Measurements from ENCODE around the gene HOXD1. TPM values are rescaled to one million over a fixed set of nuclear protein-coding genes. Genes with fewer than 3 reads are reported as not detected.

Gene HOXD1
- total RNA-seq, 1 donor from 2014 or later, result not detected

DNA sequence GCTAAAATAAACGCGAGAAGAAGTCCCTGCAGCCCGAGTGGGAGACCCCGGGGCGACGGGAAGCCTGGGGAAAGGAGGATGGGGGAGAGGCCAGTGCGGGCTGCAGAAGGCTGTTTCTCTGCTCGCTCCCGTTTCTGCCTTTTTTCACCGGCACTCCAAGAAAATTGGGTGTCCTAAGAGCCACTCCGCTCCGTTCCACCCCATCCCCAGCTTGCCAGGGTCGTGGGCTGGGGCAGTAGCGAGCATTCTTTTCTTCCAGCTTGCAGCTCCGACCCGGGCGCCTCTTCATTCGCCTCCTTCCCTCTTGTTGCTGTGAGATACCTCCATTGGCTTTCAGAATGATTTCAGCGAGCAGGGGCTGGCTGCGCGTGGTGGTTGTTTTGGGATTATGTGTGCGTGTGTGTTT lies 30.3 kb upstream of the HOXD1 start:
- H3K9me3 Mint-ChIP-seq (ENCODE audit: unreplicated experiment), result peaks cover 10% of the 10 kb centered on the region
- peak overlapping the region; percentile 17 for H3K4me3 Mint-ChIP-seq (ENCODE audit: unreplicated experiment)
- DNase-seq, result peak; percentile 27
- H3K4me1 Mint-ChIP-seq (ENCODE audit: low read depth, unreplicated experiment), result no peaks in the 10 kb centered on the region
- no peak for TF ChIP-seq CTCF (IDR thresholded peaks at IDR 0.05; ENCODE audit: partially characterized antibody, unreplicated experiment)
- H3K27ac Mint-ChIP-seq (ENCODE audit: unreplicated experiment), result no peak overlapping the region
- H3K36me3 Mint-ChIP-seq (ENCODE audit: unreplicated experiment), result no peaks in the 10 kb centered on the region
- H3K27me3 Mint-ChIP-seq (ENCODE audit: unreplicated experiment), result peaks cover 37% of the 10 kb centered on the region

- Mint-ChIP-seq H3K27me3 (ENCODE audit: unreplicated experiment) (peaks cover 41% of the 10 kb centered on the region), H3K9me3 (ENCODE audit: unreplicated experiment) (peaks cover 13% of the 10 kb centered on the region), H3K4me1 (ENCODE audit: low read depth, unreplicated experiment) (no peaks in the 10 kb centered on the region), H3K36me3 (ENCODE audit: unreplicated experiment) (peaks cover under 1% of the 10 kb centered on the region), H3K4me3 (ENCODE audit: unreplicated experiment) (no peak overlapping the region), H3K27ac (ENCODE audit: unreplicated experiment) (no peak overlapping the region)
- no peak for DNase-seq
- no peak for TF ChIP-seq CTCF (IDR thresholded peaks at IDR 0.05; ENCODE audit: partially characterized antibody, unreplicated experiment)
Measured at GRCh38 chr2:176158855-176159662, 29.4 kb upstream of the HOXD1 start.

DNA sequence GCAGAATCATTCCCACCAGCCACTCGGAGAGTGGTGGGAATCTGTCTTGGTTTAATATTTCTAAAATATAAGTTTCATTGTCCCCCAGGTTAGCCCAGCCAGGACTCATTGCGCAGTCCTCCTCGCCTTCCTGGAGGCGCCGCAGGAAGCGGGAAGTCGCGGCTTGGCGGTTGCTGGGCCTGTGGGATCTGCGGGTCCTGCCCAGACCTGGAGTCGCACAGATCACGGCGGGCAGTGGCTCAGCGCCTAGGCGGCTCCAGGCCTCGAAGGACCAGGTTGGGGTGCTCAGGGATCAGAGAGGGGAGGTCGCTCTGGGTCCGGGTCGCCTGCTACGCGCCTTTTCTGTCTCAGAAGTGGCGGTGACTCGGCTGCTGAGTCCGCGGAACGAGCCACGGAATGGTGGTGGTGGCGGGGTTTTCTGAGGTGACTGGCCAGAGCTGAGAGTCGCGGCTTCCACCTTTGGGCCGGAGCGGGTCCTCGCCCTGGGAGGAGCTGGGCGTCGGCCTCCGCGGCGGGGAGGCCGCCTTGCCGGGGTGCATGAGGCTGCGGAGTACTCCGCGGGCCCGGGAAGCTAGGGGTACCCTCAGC lies 28.7 kb upstream of the HOXD1 start:
- H3K27ac Mint-ChIP-seq (ENCODE audit: unreplicated experiment), result no peak overlapping the region
- peaks cover 43% of the 10 kb centered on the region for H3K27me3 Mint-ChIP-seq (ENCODE audit: unreplicated experiment)
- TF ChIP-seq CTCF (IDR thresholded peaks at IDR 0.05; ENCODE audit: partially characterized antibody, unreplicated experiment), result no peak
- DNase-seq, result peak; percentile 43
- no peak overlapping the region for H3K4me3 Mint-ChIP-seq (ENCODE audit: unreplicated experiment)
- peaks cover 8% of the 10 kb centered on the region for H3K9me3 Mint-ChIP-seq (ENCODE audit: unreplicated experiment)
- no peaks in the 10 kb centered on the region for H3K4me1 Mint-ChIP-seq (ENCODE audit: low read depth, unreplicated experiment)
- peaks cover 4% of the 10 kb centered on the region for H3K36me3 Mint-ChIP-seq (ENCODE audit: unreplicated experiment)

GRCh38 chr2:176160251-176160985 lies 28.1 kb upstream of the HOXD1 start:
- Mint-ChIP-seq H3K4me3 (ENCODE audit: unreplicated experiment) (peak overlapping the region; percentile 68), H3K4me1 (ENCODE audit: low read depth, unreplicated experiment) (no peaks in the 10 kb centered on the region), H3K9me3 (ENCODE audit: unreplicated experiment) (peaks cover 8% of the 10 kb centered on the region)

More at GRCh38 chr2:176160251-176160985, 28.1 kb upstream of the HOXD1 start:
- peak; percentile 22 for DNase-seq
- no peak for TF ChIP-seq CTCF (IDR thresholded peaks at IDR 0.05; ENCODE audit: partially characterized antibody, unreplicated experiment)
- peaks cover 4% of the 10 kb centered on the region for H3K36me3 Mint-ChIP-seq (ENCODE audit: unreplicated experiment)
- no peak overlapping the region for H3K27ac Mint-ChIP-seq (ENCODE audit: unreplicated experiment)
- H3K27me3 Mint-ChIP-seq (ENCODE audit: unreplicated experiment), result peaks cover 39% of the 10 kb centered on the region
